Non-pigmented ciliary epithelial cell (primary cell): Measurements from ENCODE around the gene SERPIND1.
"Not testable (repeated sequence)": the region's sequence is repeated elsewhere in the genome, so short reads cannot be mapped to it uniquely, and the experiment has no call there.

Experiments
- DNase-seq: peaks from one replicate; pipeline ENCODE4 v3.0.0-alpha.2; 2010; ENCODE audit warnings: low read depth

The SERPIND1 gene

DNA sequence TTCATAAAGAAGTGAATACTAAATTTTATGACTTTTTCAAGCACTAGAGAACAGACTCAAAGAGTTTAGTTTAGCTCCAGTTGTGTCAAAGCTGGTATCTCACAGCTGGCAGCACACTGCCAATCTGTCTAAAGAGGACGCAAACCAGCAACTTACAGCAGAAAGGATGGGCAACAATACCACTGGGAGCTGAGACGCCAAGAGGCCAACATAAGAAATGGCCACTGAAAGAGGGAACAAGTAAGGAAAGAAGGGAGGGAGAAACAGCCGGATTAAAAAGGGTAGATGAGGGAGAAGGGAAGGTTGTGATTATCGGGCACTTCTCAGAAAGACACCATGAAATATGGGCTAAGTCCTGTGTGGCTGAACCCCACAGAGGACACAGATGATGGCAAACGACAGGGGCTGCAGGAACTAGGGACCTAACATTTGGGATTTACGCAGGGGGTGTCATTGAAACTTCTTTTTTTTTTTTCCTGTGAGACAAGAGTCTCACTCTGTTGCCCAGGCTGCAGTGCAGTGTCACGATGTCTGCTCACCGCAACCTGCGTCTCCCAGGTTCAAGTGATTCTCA is 41.7 kb downstream of the SERPIND1 start:
- no peak for DNase-seq

- DNase-seq, result no peak
Measured at GRCh38 chr22:20816559-20816958, 42.6 kb downstream of the SERPIND1 start.

- DNase-seq, result no peak
Measured at GRCh38 chr22:20818471-20818870, 44.6 kb downstream of the SERPIND1 start.

DNA sequence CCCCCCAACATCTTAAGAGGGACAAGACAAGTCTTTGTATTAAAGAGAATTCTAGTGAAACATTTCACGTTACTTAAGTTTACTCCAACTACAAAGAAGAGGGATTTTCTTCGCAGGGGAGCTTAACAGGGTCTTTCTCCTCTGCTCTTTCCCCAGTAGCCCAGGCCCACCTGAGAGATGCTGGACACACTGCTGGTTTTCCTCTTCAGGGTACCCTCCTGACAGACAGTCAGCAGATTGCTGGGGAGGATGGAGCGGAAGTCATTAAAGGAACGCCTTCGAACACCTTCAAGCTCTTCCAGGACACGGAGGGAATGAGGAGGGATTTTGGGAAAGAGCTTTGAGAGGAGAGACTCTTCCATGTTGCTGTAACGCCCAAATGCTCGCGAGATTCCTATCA is 45.6 kb downstream of the SERPIND1 start:
- no peak for DNase-seq

GRCh38 chr22:20821717-20822239 is 47.9 kb downstream of the SERPIND1 start:
- not testable (repeated sequence) for DNase-seq

DNA sequence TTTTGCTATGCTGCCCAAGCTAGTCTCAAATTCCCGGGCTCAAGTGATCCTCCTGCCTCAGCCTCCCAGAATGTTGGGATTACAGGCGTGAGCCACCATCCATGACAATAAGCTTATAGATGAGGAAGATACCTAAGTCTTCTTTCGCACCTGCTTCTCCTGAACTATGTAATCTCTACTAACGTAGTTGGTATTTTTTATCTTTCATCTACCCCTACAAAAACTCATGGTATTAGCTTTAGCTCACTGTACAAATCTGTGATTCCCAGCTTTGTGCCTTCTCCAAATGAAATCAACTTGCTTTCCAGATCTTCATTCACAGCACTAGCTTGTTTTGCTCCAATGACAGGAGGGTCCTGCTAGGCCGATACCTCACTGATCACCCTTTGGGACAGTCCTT is 48.3 kb downstream of the SERPIND1 start:
- DNase-seq, result no peak

DNA sequence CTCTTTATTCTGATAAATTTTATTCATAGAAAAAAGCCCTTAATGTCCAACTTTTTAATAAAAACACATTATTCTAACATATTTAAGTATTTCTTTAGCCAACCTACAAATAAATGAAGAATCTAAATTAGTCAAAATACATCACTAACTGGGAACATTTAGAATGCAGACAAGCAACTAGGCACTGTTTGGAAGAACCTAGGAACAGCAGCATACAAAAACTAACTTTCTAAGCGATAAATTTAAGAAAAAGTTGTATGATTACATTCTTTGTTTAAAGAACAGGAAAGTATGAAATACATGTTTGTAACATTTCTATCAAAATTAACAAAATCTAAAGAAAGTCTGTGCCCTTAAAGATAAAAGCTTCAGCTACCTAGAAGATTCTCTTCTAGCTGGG is 49.4 kb downstream of the SERPIND1 start:
- DNase-seq, result no peak

DNA sequence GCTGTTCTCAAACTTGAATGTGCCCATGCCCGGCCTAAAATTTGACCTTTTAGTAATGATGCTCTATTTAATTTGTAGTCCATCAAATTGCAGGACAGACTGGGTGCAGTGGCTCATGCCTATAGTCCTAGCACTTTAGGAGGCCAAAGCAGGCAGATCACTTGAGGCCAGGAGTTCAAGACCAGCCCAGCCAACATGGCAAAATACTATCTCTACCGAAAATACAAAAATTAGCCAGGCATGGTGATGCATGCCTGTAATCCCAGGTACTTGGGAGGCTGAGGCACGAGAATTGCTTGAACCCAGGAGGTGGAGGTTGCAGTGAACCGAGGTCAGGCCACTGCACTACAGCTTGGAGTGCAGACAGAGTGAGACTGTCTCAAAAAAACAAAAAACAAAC is 51.3 kb downstream of the SERPIND1 start:
- DNase-seq, result not testable (repeated sequence)

- DNase-seq, result no peak
Measured at GRCh38 chr22:20825624-20826023, 51.7 kb downstream of the SERPIND1 start.

GRCh38 chr22:20826373-20827152 is 52.6 kb downstream of the SERPIND1 start:
- not testable (repeated sequence) for DNase-seq

- no peak for DNase-seq
Measured at GRCh38 chr22:20829491-20830134, 55.7 kb downstream of the SERPIND1 start.

GRCh38 chr22:20833225-20833665 is 59.3 kb downstream of the SERPIND1 start:
- no peak for DNase-seq

- no peak for DNase-seq
Measured at GRCh38 chr22:20834206-20834605, 60.3 kb downstream of the SERPIND1 start.

DNA sequence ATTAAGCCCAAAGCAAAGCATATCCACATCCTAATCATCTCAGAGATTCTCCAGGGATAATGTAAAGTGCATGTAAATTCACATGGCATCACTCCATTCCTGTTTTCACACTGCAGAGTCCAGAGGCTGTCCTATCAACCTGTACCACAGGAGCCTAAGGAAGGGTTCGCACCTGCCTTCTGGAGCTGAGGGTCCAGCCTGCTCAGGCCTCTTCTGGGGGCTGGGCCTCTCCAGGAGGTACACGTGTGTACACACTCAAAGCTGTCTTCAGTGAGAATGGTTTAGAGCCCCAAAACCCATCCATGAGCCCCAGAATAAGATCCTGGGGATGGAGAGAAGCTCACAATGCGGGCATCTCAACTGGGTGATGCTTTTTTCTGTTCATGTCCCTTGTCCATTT is 60.8 kb downstream of the SERPIND1 start:
- DNase-seq, result no peak
